Activated T-cell treated with anti-CD3 and anti-CD28 coated beads for 1 hour (primary cell): Measurements from ENCODE around the gene FLAD1.

Experiments
- DNase-seq: peaks from one replicate; pipeline ENCODE4 v3.0.0-alpha.2; 2020; ENCODE audit warnings: low read depth

FLAD1 gene

GRCh38 chr1:154952664-154953063 is 30.5 kb upstream of the FLAD1 start:
- no peak for DNase-seq

- no peak for DNase-seq
These were observed 29.5 kb upstream of the FLAD1 start for GRCh38 chr1:154953611-154954038.

DNA sequence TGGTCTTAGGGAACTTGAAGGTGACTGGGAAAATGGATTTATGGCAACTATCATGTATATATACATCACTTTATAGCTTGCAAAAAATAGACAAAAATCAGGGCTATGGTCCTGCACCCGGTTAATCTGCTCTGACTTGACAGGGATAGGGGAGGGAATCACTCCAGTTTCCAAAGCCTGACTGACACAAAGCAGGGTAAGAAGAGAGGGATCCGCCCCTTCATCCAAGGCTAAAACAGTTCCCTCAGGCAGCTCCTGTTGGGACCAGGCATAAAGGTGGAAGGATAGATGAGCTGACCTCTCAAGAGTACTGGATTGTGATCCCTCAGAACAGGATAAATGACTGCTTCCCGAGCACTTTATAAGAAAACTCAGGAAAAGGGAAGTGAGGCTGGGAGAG is 28.6 kb upstream of the FLAD1 start:
- no peak for DNase-seq

GRCh38 chr1:154955039-154955717 is 28.0 kb upstream of the FLAD1 start:
- peak; percentile 80 for DNase-seq

GRCh38 chr1:154955718-154956543 is 27.2 kb upstream of the FLAD1 start, which contains the start of gene PBXIP1:
TSS of gene PBXIP1 (minus strand) at chr1:154956099. CDS start at chr1:154953721, 2,378 bp downstream.
- DNase-seq: peak; percentile 62

DNA sequence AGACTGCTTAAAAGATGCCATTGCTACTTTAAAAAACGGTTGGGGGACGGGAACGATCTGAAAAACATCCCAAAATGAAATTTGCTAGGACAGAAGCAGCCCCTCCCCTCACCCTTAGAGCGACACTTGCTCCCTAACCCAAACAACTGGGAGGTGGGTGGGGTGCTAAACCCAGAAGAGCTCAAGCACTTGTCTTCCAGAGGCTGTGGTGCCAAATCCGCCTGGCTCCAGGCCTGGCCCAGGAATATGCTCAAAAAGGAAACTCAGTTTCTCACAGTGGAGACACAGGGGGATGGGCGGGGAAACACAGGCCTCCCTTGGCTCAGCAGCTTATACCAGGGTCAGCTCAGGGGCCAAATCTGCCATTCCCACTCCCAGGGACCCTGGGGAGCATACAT is 26.6 kb upstream of the FLAD1 start:
- no peak for DNase-seq

DNA sequence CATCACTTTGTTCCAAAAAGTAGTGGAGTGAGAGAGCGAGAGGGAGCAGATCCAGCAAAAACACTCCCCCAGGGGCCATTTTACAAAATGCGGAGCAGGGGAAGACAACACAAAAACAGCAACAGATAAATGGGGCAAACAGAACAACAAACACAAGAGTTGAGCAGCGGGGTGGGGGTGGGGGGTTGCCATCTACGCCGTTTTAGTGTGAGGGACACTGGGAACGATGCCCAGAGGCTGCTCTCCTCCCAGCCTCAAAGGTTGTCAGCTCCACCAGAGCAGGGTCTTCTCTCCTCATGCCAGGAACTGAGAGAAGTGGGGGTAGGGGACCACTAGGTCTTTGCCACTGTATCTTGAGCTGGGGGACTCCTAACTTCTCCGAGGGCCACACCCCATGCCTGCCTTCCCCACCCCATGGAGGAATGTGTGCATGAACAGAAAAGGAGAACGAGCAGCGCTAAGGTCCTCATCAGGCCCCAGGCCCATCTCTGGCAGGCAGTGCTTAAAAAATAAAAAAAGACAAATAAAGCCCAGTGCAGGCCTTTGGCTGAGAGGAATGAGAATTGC is 26.0 kb upstream of the FLAD1 start:
- no peak for DNase-seq

GRCh38 chr1:154958036-154958435 is 25.1 kb upstream of the FLAD1 start:
- DNase-seq: no peak

DNA sequence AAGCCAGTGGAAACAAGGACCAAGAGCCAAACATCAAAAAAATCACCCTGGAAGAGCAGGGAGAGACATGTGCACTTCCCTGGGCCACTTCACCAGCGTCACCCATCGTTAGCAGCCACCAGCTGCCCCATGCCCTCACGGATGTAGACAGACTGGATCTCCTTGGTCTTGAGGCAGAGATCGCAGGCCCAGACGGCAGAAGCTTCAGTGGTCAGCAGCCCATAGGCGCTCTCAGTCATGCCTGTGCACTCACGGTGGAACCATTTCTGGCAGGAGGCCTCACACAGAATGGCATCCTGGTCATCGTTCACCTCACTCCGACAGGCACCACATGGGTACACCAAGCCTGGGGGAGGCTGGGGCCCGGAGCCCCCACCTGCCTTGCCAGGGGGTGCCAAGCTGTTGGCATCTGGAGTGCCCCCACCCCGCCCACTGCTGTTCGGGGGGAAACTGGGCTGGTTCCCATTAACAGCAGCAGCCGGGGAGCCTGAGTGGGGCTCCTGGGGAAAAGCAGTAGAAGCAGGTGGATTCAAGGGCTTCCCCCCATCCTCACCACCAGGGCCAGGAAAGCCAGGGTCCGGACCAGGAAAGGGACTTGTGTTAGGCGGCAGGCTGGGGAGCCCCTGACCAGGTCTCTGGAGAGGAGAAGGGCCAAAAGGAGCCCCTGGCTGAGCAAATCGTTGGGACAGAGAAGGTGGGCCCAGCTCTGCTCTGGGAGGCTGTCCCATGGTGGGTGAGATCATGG is 24.3 kb upstream of the FLAD1 start:
- no peak for DNase-seq

GRCh38 chr1:154959426-154959780 is 23.7 kb upstream of the FLAD1 start:
- DNase-seq: no peak

DNA sequence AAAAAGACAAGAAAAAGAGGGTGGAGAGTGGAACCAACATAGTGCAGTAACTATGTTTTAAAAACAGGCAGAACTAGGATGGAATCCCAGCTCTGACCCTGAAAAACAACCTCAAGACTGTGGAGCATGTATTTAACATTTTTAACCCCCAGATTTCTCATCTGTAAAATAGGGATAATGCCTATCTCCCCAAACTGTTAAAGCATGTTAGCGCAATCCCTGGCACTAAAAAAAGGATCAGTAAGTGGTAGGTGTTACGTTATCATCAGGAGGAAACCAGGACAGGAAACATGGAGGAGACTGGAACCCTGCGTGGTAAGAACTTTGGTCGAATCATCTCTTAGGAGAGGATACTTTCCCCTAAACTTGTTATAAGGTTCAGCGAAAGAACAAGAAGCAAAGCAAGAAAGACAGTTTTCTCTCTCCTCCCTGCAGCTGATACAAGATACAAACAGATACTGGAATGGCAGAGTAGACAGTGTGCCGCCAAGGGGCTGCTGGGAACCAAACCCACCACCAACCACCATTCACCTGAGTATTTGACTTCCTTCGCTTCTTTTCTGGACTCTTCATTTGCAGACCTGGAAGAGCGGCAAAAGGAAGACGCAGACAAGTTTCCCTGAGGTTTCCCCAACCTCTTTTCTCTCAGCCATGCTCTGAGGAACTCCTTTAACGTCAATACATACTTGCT is 22.6 kb upstream of the FLAD1 start:
- no peak for DNase-seq

DNA sequence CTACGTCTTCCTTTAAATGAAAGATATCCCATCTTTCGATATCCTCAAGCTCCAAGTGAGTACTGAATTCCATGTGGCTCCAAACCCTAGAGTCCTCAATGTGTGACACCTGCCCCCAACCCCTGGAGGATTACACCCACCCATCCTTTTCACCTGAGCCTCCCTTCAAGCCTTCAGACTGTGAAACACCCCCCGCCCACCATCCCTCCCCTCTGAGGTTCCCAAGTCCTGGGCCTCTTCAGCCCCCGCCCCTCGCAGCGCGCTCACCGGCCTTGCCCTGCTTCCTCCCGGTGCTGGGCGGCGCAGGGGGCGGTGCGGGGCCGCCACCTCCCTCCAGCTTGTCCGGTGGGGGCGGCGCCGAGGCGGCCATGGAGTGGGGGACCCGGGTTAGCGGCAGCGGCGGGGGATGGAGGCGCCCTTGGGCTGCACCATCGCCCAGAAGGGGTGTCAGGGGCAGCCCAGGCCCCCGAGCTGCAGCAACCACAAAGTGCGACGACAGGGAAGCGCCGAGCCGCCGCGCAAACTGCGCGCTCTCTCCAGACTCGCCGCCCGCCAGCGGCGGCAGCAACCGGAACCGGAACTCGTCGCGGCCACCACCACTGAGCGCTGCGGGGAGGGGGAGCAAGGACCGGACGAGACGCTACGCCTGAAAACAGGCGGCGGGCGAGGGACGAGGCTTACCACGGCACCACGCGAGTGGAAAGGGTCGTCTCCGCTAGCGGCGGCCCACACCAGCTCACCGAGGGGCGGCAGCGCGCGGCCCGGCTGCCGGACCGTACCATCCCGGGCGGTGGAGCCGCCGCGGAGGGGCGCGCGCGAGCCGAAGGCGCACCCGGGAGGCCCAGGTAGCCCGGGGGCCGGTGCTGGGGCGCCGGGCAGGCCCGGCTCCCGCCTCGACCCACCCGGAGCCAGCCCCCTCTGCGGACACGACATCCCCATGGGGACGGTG is 21.7 kb upstream of the FLAD1 start, which contains the start of gene PYGO2:
TSS of gene PYGO2 (minus strand) at position 576 of the 949 bp plus-strand sequence. CDS start at position 370, 206 bp downstream.
- peak; percentile 64 for DNase-seq

DNA sequence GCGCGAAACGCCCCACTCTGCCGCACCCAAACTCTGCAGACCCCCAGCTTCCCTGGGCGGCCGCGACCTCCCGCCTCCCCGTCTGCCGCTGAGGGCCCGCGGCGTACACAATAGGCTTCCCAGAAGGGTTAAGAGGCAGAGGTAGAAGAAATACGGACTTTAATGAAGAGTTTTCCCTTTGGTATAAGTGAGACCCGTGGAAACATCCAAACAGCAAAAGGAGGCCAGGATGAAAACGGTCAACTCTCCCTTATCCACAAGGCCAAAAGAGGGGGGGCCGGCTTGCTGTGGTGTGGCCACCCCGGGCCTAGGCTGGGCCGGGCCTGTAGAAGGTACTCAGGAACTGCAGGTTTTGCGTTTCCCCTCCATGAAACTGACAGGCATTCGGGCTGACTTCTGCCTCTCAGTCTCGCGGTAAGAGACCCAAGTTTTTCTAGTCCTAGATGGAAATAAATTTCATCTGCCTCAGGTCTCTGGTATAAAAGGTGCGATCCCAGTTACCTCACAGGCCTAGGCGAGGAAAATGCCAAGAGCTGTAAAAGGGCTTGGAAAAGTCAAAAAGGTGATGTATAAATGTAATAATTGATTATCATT is 20.9 kb upstream of the FLAD1 start:
- no peak for DNase-seq

- DNase-seq: no peak
These were observed 20.3 kb upstream of the FLAD1 start for GRCh38 chr1:154962795-154963330.

DNA sequence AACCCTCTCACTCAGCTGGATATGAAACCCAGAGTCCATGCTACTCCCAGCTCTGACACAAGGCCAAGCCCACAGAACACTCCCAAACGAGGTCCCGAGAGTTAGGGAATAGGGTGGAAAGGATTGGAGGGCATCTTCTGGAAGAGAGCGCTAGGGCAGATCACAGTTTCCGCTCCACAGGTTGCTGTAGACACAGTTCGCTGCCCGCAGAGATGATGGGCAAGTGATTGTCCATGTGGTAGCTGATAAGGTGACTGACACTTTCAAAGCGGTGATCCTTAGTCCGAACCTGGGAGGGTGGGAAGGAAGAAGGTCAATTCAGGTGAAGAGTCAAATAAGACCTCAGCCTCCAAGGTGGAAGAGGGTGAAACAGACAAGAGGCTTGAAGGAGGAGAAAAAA is 19.5 kb upstream of the FLAD1 start:
- DNase-seq: no peak

DNA sequence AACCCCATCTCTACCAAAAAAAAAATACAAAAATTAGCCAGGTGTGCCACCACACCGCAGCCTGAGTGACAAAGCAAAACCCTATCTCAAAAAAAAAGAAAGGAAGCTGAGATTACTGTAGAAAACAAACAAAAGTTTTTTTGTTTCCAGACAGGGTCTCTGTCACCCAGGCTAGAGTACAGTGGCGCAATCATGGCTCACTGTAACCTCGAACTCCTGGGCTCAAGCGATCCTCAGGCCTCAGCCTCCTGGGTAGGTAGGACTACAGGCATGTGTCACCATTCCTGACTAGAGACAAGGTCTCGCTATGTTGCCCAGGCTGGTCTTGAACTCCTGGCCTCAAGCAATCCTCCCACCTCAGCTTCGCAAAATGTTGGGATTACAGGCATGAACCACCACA is 18.8 kb upstream of the FLAD1 start:
- DNase-seq: no peak

GRCh38 chr1:154966111-154966510 is 17.0 kb upstream of the FLAD1 start:
- no peak for DNase-seq

GRCh38 chr1:154967331-154967950 is 15.7 kb upstream of the FLAD1 start:
- DNase-seq: no peak

DNA sequence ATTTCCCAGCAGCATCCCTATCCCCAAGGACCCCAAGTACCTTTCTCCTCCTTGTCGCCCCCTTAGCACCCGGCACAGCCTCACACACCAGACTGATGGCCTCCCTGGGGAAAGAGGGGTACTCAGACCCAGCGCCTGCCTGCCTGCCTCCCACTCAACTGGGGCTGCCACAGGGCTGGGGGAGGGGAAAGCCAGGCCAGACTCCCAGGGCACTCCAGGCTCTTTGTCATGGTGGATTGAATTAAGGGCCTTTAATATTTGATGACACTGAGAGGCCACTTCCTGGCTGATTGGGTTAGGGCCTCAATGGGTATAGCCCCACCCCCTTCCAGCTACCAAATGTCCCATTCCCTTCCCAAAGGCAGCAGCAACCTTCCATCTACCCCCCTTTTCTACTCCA is 14.4 kb upstream of the FLAD1 start:
- no peak for DNase-seq
